ENCODE results near the gene KRT4. TPM values are rescaled to one million over a fixed set of nuclear protein-coding genes. Genes with fewer than 3 reads are reported as not detected.

KRT4 gene
- total RNA-seq, 1 donor from 2014 or later, result not detected

DNA sequence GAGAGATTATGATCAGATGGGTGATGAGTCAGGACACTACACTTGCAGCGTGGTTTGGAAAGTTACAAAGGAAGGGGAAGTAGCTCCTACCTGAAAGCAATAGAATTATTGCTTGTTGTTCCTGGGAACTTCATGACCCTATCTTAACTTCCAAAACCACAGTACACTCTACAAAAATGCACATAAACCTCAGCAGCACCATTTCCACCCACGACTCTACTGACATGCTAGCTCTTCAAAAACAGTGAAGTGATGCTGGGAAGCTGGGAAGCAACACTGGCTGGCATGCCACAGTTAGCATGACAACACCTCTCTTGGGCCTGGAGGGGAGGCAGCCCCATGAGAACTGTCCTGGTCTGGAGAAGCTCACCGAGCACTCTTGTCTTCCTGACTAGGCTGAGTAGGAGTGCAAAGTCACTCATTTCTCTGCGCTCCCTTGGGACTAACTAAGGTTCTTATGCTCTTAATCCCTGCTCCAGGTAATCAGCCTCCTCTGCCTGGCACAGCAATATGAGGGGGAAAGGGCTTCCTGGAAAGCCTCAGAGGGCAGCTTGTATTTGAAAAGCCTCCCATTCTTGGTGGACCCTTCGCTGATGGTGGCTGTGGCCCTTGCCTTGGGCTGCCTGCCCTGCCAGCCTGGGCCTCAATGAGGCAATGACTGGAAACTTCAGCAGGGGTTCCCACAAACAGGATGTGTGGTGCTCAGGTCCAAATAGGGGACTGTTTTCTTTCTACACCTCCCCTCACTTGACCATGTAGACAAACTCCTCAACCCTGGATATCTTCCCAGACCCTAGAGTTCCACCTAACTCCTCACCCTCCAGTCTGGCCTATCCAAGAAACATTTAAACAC lies 19.2 kb downstream of the KRT4 start:
- H3K4me3 Mint-ChIP-seq, result no peak overlapping the region

DNA sequence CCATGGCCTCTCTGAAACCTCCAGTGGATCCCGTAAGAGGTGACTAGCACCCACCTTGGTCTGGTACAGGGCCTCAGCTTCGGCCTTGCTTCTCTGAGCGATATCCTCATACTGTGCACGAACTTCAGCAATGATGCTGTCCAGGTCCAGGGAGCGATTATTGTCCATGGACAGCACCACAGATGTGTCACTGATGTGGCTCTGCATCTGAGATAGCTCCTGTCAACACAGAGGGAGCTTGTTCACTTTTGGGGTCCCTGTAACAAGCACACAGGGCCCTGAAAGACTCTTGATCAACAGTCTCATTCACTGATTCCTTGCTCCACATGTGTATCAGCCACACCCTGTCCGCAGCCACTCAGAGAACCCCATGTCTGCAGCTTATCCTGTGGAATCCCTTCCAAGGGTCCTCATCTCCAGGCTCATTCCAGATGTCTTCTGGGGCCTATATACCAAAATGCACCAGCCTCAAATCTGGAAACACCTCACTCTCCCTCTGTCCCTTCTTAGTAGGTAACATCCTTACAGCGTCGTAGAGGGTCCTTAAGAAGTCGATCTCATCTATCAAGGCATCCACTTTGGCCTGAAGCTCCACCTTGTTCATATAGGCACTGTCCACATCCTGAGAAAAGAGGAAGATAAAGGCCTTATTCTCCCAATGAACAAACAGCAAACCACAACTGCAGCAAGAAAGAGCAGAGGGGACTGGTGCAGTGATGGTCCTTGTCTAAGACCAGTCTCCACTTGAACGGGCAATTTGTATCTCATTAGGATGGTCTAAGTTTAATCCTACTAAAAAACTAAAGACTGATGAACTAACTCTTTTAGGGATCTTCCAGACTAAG lies 21.5 kb downstream of the KRT4 start:
- Mint-ChIP-seq H3K27me3 (ENCODE audit: low read depth) (peaks cover 4% of the 10 kb centered on the region), H3K36me3 (ENCODE audit: low read depth) (no peaks in the 10 kb centered on the region), H3K9me3 (no peaks in the 10 kb centered on the region), H3K4me3 (no peak overlapping the region), H3K27ac (ENCODE audit: unreplicated experiment) (no peak overlapping the region), H3K4me1 (no peaks in the 10 kb centered on the region)
- no peak for TF ChIP-seq CTCF (conservative IDR thresholded peaks at IDR 0.05)
- DNase-seq (ENCODE audit: low read depth, low spot score), result no peak

More for the DNA sequence above, 19.2 kb downstream of the KRT4 start:
- no peak for TF ChIP-seq CTCF (conservative IDR thresholded peaks at IDR 0.05)
- no peaks in the 10 kb centered on the region for H3K27me3 Mint-ChIP-seq (ENCODE audit: low read depth)
- H3K36me3 Mint-ChIP-seq (ENCODE audit: low read depth), result no peaks in the 10 kb centered on the region
- no peaks in the 10 kb centered on the region for H3K9me3 Mint-ChIP-seq
- DNase-seq (ENCODE audit: low read depth, low spot score), result no peak
- no peaks in the 10 kb centered on the region for H3K4me1 Mint-ChIP-seq
- no peak overlapping the region for H3K27ac Mint-ChIP-seq (ENCODE audit: unreplicated experiment)

DNA sequence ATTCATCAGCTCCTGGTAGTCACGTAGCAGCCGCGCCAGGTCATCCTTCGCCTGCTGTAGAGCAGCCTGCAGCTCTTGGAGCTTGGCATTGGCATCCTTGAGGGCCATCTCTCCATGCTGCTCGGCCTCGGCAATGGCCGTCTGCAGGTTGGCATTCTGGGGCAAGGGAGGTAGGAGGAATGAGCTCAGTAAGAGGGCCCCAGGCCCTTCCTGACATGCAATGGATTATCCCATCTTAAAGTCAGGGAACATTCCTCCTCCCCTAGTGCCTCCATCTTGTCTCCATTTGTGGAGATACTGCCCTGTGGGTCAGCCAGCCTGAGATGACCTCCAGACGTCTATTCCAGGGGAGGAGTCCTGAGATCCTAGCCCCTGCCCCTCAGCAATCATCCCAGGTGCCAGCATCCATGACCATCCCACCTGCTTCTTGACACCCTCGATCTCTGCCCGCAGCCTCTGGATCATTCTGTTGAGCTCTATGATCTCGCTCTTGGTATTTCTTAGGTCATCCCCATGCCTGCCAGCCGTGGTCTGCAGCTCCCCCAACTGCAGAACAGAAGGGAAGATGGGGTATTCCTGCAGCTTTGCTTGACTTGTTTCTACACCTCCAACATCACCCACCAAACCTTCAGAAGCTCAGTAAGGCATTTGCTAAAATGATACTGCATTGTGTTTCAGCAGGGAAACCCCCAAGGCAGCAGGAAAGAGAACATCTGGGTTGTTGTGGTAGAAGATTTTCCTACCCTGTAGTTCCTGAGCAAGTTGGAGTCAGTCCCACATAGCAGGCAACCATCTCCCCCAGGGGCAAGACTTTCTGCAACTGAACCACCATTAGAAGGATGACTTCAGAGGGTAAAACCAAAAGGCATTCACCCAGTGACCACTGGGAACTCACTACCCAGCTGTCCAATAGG lies 22.4 kb downstream of the KRT4 start:
- TF ChIP-seq CTCF (conservative IDR thresholded peaks at IDR 0.05), result no peak
- H3K27me3 Mint-ChIP-seq (ENCODE audit: low read depth), result peaks cover 4% of the 10 kb centered on the region
- H3K9me3 Mint-ChIP-seq, result no peaks in the 10 kb centered on the region
- no peaks in the 10 kb centered on the region for H3K36me3 Mint-ChIP-seq (ENCODE audit: low read depth)
- DNase-seq (ENCODE audit: low read depth, low spot score), result no peak
- H3K4me3 Mint-ChIP-seq, result no peak overlapping the region
- no peaks in the 10 kb centered on the region for H3K4me1 Mint-ChIP-seq
- no peak overlapping the region for H3K27ac Mint-ChIP-seq (ENCODE audit: unreplicated experiment)

DNA sequence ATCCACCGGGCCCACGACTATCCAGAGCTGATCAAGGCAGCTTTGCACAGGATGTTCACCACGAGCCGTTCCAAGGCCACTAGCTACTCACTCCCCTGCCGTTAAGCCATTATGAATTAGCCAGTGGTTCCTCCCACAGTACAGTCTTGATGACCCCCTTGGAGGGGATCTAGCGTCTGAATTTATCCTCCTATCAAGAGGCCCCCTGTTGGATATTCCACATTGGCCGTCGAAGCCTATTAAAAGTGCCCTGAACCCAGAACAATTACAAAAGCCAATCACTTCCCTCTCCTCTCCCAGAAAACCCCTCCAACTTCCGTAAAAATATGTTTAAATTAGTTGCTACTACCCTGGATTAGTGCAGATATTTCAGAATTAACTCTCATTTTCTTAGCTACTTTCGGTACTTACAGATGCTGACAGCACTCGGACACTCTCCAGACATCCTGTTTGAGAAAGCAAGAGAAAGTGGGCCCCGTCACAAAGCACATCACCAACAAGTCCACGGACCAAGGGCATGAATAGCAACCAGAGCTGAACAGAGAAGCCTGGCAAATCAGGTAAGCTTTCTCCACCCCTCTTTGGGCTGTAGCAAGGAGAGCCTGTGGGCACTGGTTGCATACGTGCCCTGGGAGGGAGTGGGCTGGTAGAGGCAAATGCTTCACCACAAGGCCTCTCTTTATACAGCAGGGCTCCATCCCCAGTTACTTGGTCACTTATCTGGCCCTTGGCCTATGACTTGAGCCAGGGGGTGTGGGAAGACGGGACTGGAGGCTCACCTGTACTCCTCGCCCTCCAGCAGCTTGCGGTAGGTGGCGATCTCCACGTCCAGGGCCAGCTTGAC lies 23.3 kb downstream of the KRT4 start:
- H3K36me3 Mint-ChIP-seq (ENCODE audit: low read depth), result no peaks in the 10 kb centered on the region
- no peaks in the 10 kb centered on the region for H3K9me3 Mint-ChIP-seq
- no peak for DNase-seq (ENCODE audit: low read depth, low spot score)
- TF ChIP-seq CTCF (conservative IDR thresholded peaks at IDR 0.05), result no peak
- H3K27ac Mint-ChIP-seq (ENCODE audit: unreplicated experiment), result no peak overlapping the region
- H3K4me3 Mint-ChIP-seq, result no peak overlapping the region
- no peaks in the 10 kb centered on the region for H3K4me1 Mint-ChIP-seq
- peaks cover 6% of the 10 kb centered on the region for H3K27me3 Mint-ChIP-seq (ENCODE audit: low read depth)
